HG03354 (cell line): ENCODE results near the gene ROBO1.

Source experiments
- ATAC-seq: cut with Tn5 transposase; IDR thresholded peaks from one replicate; pipeline ENCODE4 v1.9.1; 2021; ENCODE audit warnings: mild to moderate bottlenecking; ENCODE audit not compliant: unreplicated experiment, poor library complexity, severe bottlenecking

The ROBO1 gene

DNA sequence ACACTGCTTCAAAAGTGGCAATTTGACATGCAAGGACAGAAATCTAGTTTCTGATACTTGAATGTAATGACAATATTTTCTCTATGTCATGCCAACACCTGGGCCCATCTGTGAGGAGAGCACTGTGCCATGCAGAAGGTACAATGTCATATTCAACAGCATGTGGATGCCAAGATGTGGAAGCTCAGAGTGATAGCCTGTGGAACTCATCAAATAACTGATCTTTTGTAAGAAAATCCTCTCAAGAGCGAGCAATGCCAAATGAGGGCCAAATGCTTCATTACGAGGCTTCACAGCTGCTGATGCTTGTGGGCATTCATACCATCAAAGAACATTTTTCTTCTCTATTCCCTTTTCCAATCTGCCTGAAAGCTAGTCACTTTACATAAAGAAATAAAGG, 95.1 kb downstream of the ROBO1 start:
- no peak for ATAC-seq

DNA sequence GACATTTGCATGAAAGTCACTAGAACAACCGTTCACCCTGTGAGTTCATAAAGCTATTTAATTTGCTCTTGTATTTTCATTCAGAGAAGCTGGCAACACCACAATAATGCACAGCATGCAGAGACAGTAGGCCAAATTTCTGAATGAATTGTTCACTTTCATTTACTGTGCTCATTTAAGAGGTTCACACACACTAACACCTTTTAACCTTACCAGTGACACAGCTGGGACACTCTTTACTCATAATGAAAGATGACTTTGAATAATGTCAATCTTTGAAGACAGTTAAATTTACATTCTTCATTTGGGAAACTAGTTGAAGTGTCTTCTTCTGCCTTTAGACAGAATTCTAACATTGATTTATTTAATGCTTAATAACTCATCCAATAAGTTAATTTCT, 95.7 kb downstream of the ROBO1 start:
- no peak for ATAC-seq

DNA sequence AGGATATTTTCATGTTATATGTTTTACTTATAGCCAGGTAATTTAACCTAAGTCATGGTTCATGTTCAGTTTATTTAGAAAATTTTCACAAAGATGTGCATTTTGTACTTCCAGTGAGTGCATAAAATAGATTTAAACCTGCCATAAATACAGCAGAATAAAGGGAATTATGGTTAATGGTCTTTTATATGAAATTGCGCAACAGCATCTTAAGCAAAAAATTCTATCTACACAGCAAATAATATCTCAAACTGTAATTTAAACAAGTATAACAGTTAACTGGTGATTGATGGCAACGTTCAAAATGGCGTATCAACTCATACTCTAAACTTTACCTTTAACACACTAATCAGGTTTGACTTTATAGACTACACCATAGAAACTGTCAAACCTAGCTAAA, 97.6 kb downstream of the ROBO1 start:
- no peak for ATAC-seq

DNA sequence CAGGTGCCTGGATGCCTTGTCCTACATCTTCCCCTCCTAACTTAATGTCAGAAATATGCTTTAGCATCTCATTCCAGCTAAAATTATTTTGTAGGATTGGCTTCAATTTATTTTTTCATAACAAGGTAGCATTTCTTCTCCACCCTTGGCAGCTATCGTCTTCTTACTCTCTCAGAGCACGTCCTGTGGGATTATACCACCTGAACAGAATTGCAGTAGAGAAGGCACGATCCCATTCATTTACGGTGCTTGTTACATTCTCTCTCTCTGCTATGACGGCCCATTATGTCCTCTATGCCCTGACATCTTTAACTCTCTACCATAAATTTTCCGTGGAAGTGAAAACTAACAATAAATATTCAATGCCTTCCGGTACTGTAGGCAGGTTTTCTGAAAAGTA, 103.3 kb downstream of the ROBO1 start:
- no peak for ATAC-seq

DNA sequence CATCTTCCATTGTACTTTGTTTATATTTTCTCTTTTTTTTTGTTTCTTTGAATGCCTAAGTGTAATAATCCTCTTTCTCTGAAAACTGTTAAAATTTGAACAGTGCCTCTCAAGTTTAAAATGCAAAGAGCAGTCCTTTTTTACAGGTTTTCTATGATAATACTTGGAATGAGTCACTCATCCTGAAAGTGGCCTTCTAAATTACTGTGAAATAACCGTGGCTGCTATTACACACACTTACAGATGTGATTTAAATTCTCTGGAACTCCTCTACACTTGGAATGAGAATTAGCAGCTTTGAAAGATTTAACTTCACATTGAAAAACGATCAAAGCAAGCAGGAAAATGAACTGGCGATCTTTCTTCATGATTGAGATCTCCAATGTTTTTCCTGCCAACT, 105.9 kb downstream of the ROBO1 start:
- ATAC-seq = no peak

DNA sequence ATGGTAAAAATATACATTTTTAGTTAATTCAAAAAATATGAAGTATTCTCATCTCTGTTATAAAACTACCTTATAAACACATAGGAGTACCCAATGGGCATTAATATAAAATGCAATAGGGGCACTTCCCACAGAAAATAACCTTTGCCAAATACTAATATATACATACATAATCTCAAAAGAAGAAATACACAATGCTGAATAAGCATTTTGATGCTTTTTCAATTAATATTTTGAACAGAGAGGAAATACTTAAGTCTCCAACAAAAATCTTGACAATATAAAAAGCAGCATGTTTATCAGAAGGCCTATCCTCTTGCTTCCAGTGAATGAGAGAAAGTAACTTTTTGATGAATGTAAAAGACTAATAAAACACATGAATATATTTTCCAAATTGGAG, 110.7 kb downstream of the ROBO1 start:
- ATAC-seq = no peak

DNA sequence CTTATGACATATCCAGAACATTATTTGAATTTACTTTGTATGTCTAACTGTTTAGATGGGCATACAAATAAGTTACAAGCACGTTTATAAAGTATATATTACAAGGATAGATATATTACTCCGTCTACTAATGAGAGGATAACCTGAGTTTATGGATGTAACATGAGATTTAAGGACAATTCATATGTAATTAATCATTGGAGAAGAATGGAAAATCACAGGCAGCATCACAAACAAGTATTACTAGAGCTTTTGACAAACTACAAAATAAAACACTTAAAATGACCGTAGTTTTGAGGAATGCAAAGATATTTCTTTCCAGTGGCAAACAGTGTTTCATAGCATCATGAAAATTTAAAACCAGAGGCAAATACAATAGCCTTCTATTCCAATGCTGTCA, 113.8 kb downstream of the ROBO1 start:
- no peak for ATAC-seq

DNA sequence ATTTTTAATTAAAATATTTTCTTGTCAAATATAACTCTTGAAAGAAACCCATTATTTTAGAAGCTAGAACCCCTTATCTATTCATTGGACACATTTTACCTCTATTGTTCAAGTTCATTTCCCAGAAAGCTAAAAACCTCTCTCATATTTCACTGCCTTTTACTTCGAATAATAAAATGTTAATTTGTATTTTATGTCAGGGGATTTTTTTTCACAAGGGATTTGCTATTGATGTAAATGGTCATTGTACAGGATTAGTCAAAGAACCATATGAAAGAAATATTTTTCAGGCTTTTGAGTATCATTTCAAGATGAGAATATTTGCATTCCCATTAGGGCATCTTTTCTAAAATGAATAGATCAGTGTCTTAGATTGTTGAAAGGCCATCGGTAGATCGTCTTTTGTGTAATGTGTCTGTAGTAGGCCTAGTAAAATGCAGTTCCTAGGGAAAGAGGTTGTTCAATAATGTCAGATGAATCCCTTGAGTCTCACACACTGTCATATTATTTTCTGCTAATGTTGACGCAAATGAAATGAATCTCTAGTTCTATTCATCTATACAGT, 114.5 kb downstream of the ROBO1 start:
- no peak for ATAC-seq

DNA sequence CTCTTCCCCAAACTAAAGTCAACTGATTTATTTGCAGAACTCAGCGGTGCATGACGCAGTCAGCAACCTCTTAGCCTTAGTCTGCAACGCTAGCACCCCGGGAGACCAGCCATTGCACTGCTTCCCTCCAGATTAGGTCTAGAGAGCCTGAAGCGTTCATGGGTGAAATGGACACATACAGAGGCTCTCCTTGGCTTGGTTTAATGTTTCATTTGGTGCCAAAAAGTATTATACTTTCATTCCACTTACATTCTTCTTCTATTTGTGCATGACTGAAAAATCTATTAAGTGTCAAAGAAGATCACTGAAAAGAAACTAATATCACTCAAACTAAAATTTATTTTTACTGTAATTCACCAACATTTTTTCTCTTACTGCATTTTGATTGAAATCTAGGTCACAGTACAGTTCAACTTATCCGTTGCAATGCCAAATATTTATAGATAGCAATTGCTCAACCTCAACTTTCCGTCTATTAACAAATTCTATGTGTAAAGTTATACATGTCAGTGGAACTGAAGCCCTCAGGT, 116.2 kb downstream of the ROBO1 start:
- no peak for ATAC-seq

DNA sequence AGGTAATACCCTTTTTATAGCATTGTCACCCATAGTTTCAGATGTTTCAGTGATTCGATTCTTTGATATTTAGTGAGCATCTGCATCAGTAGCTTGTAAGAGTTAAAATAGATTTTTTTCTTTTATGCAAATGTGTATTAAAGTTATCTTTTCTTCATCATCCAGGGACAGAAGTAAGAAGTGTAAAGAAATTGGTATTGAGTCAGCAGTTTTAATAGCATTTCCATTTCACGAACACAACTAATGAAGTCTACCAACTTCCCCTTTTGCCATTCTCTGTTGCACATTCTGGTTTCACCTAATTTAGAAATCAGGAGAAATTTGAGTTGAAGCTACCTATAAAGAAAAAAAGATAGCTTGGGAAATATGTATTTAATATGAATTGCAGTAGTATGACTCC, 127.9 kb downstream of the ROBO1 start:
- no peak for ATAC-seq

DNA sequence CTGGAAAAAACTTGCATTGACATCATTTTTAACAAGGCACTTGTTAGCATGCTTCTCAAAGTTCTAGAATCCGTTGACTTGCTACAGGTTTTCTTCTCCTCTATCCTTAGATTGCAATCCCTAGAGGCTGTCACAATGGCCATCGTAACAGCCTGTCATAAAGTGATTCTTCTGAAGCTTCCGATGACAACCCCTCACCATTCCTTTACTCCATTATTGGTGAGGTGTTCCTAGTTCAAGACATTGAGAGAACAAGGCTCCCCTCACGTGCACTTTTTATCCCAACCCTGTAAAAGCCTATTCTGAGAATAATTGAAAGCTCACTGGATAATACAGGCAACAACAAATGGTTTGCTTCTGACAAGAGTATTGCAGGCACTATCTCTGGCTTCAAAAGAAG, 131.4 kb downstream of the ROBO1 start:
- ATAC-seq = no peak

DNA sequence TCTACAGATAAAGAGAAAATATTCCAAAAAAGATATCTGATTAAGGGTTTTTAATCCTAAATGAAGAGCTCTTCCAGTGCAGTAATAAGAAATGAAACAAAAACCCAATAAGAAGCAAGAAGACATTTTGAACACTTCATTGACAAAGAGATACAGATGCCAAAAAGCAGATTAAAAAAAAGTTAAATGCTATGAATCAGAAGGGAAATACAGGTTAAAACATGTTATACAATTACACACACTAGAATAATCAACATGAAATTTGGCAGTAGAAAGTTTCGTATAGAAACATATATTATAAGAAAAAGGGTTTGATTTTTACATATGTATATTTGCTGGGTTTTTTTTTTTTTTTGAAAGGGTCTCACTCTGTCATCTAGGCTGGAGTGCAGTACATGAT, 135.0 kb downstream of the ROBO1 start:
- no peak for ATAC-seq

DNA sequence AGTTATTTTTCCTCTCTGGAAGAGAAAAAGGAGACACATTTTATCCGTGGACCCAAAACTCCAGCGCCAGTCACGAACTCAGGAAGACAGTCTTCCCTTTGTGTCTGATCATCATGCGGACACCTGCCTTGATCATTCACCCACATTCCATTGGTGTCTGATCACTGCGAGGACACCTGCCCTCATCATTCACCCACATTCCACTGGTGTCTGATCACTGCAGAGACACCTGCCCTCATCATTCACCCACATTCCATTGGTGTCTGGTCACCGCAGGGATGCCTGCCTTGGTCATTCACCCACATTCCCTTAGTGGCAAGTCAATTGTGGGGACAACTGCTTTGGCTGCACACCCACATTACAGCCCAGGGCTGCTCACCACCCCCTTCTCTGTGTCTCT, 148.9 kb downstream of the ROBO1 start:
- ATAC-seq = no peak

DNA sequence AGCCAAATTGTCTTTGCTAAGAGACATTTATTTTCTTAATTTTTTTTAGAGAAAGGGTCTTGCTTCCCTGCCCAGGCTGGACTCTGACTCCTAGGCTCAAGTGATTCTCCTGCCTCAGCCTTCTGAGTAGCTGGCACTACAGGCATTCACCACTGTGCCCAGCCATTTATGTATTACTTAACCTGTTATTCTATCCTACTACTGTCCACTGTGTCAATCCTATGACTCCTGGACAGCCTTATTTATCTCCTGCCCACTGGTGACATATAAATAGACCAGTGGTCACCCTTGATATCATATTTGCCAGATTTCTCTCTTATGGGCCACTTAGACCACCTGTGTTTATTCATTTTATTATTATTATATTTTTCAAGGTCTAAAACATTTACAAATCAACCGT, 161.4 kb downstream of the ROBO1 start:
- ATAC-seq = no peak

DNA sequence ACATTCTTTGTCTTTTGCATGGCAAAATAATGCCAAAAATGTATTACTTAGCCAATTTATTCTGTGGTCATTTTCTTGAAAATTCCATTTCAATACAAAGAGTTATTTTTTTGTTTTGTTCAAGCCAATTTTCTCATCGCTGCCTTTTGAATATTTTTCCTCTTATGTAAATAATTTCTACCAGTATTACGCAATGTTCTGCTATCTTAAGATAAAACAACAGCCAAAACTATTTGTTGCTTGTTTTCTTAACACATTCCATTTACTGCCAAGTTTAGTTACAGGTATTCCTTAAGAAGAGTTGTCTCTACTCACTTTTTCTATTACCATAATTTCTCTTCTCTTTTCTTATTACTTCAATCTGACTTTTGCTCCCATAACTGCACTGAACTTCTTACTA, 163.1 kb downstream of the ROBO1 start:
- no peak for ATAC-seq

DNA sequence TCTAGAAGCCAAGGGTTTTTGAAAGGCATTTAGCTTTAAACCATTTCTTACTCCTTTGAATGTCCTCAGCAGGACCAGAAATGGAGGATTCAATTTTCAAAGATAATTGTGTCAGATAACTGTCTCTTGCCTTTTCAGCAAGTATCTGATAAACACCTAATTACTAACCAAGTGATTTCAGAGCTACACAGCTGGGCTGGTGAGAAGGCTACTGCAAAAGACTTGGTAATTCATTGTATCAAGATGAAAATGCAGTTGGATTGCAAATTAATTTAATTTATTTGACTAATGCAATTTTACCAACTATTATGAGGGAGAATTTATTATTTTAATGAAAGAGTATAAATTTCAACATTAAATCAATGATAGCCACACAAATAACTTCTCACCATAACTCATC, 165.4 kb downstream of the ROBO1 start:
- no peak for ATAC-seq

DNA sequence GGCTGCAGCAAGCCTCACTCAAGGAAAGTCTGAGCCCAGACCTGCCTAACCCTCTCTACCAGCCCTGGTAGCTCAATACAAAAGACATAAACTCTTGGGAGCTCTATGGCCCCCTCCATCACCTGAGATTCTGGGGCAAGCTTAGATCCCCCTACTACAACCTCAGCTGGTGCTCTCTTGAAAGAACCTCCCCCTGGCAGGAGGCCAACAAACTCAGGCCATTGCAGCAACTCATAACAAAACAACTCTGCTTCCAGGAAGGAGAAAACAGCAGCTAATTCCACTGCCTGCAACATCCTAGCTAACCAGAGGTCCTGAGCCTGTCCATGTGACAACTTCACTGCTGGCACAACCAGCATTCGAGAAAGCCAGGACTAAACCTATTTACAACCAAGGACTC, 169.2 kb downstream of the ROBO1 start:
- no peak for ATAC-seq

DNA sequence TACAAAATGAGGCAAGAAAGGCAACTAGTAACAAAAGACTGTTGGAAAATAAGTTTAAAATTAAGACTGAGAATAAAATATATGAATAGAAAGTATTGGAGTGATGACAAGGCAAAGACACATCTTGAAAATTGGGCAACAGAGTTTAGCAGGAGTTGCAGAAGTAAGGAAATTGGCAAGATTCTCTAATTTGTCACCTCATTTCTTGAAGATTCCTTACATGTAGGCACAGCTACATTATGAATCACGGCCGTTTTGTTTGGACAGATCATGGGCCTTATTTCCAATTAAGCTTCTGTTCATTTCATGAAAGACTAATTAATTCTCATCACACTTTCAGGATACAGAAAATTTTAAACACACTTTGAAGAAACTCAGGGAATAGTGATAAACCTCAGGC, 170.1 kb downstream of the ROBO1 start:
- ATAC-seq = no peak

DNA sequence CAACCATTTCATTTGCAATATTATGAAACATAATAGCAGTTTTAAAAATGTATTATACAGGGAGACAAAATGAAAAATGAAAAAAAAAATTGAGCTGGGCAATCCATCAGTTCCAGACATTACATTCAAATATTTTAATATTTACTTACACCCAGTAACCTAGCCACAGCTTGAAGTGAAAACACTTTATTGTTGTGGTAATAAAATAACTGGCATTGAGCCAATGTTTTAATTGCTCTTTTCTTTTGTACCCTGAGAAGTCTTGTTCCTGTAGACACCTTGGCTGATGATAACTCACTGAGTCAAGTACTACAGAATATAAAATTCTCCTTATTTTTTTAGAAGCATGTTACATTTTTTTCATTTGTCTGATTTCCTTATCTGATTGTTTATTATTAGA, 180.6 kb downstream of the ROBO1 start:
- no peak for ATAC-seq

DNA sequence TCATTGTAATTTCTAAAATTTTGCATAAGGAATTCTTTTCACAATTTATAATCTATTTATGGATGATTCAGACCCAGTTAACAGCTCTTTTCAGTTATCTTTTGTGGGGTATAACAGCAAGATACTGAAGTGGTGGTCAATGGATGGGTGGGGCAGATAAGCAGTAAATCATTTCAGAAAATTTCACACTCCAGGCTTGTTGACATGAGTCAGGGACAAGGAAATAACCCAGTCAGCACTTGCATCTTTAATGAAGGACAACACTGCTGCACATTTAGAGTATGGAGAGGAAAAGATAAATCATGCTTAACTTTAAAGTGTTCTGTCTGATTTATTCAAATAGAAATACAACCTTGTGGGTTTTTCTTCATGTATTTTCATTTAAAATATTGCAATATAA, 181.6 kb downstream of the ROBO1 start:
- ATAC-seq = no peak

DNA sequence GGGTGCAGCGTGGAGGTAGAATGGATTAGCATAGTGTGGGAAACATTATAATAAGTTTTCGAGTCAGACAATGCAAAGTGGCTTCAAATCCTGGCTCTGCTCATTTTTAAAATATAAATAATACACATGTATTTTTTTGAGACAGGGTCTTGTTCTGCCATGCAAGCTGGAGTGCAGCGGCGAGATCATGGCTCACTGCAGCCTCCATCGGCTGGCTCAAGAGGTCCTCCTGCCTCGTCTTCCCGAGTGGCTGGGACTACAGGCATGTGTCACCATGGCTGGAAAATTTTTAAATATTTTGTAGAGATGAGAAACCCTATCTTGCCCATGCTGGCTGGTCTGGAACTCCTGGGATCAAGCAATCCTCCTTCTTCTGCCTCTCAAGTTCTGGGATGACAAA, 194.9 kb downstream of the ROBO1 start:
- no peak for ATAC-seq

DNA sequence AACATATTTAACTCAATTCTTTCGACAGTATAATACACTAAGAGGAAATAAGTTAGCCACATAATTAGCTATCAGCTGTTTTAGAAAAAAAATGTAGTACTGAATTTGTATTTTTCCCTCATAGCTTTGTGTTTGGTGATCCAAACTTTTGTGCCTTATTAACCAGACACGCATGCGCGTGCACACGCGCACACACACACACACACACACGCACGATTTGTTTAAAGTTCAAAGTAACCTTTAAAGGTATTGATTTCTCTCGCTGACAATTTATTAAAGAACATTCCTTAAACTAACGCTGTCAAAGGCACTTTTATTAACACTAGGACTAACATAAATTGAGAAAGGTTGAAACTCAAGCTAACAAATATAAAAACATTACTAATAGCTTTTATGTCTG, 198.9 kb downstream of the ROBO1 start:
- no peak for ATAC-seq
